NB4 (cell line): ENCODE measurements around the gene PCDHGA12.
A peak's percentile ranks its signal among the peaks of the same experiment; 100 is the strongest.
"Not testable (repeated sequence)": the region's sequence is repeated elsewhere in the genome, so short reads cannot be mapped to it uniquely, and the experiment has no call there.

Source experiments
- DNase-seq: peaks from one replicate; pipeline ENCODE4 v3.0.0; 2010; ENCODE audit warnings: low read depth
- H3K4me3 ChIP-seq: one replicate; pipeline ENCODE4 v1.5.1; 2011; ENCODE audit warnings: mild to moderate bottlenecking, low read depth, low read length, moderate library complexity
- MYC ChIP-seq: IDR thresholded peaks from 2 replicates; pipeline ENCODE4 v1.6.1; 2011; ENCODE audit warnings: low read depth, low read length
- POLR2A ChIP-seq: IDR thresholded peaks from 2 replicates; pipeline ENCODE4 v1.6.1; 2011; ENCODE audit warnings: mild to moderate bottlenecking; ENCODE audit not compliant: insufficient read length; ENCODE audit errors: extremely low read depth
- TF ChIP-seq, protein P1 (sequence below): IDR thresholded peaks from 2 replicates; pipeline ENCODE4 v1.6.1; 2011; ENCODE audit warnings: low read depth, low read length
- TF ChIP-seq, protein P2 (sequence below): IDR thresholded peaks from one replicate; pipeline ENCODE4 v1.5.1; 2012; ENCODE audit warnings: low read depth, low read length

Gene PCDHGA12

DNA sequence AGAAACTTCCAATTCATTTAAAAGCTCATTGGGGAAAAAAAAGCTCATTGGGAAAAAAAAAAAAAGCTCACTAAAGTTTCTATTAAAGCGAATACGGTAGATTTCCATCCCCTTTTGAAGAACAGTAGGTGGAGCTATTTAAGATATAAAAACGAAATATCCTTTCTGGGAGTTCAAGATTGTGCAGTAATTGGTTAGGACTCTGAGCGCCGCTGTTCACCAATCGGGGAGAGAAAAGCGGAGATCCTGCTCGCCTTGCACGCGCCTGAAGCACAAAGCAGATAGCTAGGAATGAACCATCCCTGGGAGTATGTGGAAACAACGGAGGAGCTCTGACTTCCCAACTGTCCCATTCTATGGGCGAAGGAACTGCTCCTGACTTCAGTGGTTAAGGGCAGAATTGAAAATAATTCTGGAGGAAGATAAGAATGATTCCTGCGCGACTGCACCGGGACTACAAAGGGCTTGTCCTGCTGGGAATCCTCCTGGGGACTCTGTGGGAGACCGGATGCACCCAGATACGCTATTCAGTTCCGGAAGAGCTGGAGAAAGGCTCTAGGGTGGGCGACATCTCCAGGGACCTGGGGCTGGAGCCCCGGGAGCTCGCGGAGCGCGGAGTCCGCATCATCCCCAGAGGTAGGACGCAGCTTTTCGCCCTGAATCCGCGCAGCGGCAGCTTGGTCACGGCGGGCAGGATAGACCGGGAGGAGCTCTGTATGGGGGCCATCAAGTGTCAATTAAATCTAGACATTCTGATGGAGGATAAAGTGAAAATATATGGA lies at the start of gene PCDHGA12:
Gene PCDHGA12, plus strand, starts transcription at position 176 of the 782 bp plus-strand sequence. Its CDS starts 253 bp downstream, at position 429.
- DNase-seq = peak; percentile 88
- peak within 1 kb of the TSS; percentile 42 for H3K4me3 ChIP-seq
- TF ChIP-seq, protein P1, sequence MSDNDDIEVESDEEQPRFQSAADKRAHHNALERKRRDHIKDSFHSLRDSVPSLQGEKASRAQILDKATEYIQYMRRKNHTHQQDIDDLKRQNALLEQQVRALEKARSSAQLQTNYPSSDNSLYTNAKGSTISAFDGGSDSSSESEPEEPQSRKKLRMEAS = no peak
- TF ChIP-seq MYC (peak; percentile 48; the same call in 1 of the 2 replicates), POLR2A (no peak)
- TF ChIP-seq, protein P2, sequence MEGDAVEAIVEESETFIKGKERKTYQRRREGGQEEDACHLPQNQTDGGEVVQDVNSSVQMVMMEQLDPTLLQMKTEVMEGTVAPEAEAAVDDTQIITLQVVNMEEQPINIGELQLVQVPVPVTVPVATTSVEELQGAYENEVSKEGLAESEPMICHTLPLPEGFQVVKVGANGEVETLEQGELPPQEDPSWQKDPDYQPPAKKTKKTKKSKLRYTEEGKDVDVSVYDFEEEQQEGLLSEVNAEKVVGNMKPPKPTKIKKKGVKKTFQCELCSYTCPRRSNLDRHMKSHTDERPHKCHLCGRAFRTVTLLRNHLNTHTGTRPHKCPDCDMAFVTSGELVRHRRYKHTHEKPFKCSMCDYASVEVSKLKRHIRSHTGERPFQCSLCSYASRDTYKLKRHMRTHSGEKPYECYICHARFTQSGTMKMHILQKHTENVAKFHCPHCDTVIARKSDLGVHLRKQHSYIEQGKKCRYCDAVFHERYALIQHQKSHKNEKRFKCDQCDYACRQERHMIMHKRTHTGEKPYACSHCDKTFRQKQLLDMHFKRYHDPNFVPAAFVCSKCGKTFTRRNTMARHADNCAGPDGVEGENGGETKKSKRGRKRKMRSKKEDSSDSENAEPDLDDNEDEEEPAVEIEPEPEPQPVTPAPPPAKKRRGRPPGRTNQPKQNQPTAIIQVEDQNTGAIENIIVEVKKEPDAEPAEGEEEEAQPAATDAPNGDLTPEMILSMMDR = peak; percentile 67

DNA sequence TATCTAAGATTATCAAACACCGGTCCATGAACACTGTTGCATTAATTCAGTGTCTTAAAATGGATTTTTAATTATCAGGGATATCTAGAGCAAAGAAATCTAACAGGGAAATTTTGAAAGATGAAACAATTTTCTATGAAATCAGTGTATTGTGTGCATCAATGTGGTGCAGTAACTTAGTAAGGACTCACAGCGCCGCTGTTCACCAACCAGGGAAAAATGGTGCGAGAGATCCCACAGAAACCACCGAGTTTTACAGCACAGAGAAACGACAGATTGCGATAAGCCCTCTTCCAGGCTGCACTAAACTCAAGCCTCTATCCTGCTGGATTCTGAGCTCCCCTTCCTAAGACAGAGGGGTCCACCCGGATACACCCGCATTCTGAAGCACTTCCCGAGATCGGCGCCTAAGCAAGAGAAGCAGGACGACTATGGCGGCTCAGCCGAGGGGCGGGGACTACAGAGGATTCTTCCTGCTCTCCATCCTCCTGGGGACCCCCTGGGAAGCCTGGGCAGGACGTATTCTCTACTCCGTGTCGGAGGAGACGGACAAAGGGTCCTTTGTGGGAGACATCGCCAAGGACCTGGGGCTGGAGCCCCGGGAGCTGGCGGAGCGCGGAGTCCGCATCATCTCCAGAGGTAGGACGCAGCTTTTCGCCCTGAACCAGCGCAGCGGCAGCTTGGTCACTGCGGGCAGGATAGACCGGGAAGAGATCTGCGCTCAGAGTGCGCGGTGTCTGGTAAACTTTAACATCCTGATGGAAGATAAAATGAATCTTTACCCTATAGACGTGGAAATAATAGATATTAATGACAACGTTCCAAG lies 47.6 kb upstream of the PCDHGA12 start, which contains the start of gene PCDHGA7:
Gene PCDHGA7, plus strand, starts transcription at position 274 of the 826 bp plus-strand sequence. Its CDS starts 158 bp downstream, at position 432.
- TF ChIP-seq, protein P2 = peak; percentile 18
- no peak for TF ChIP-seq MYC
- H3K4me3 ChIP-seq = no peak within 1 kb of the TSS
- DNase-seq = peak; percentile 28

DNA sequence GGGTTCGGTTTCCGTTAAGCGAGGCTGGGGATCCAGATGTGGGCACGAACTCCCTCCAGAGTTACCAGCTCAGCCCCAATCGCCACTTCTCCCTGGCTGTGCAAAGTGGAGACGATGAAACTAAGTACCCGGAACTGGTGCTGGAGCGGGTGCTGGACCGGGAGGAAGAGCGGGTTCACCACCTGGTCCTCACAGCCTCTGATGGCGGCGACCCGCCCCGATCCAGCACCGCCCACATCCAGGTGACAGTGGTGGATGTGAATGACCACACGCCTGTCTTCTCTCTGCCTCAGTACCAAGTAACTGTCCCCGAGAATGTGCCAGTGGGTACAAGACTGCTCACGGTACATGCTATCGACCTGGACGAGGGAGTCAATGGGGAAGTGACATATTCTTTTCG lies 47.0 kb upstream of the PCDHGA12 start:
- no peak overlapping the region for H3K4me3 ChIP-seq
- TF ChIP-seq MYC = no peak
- no peak for TF ChIP-seq POLR2A
- TF ChIP-seq, protein P1 = no peak
- TF ChIP-seq, protein P2 = no peak
- DNase-seq = no peak

DNA sequence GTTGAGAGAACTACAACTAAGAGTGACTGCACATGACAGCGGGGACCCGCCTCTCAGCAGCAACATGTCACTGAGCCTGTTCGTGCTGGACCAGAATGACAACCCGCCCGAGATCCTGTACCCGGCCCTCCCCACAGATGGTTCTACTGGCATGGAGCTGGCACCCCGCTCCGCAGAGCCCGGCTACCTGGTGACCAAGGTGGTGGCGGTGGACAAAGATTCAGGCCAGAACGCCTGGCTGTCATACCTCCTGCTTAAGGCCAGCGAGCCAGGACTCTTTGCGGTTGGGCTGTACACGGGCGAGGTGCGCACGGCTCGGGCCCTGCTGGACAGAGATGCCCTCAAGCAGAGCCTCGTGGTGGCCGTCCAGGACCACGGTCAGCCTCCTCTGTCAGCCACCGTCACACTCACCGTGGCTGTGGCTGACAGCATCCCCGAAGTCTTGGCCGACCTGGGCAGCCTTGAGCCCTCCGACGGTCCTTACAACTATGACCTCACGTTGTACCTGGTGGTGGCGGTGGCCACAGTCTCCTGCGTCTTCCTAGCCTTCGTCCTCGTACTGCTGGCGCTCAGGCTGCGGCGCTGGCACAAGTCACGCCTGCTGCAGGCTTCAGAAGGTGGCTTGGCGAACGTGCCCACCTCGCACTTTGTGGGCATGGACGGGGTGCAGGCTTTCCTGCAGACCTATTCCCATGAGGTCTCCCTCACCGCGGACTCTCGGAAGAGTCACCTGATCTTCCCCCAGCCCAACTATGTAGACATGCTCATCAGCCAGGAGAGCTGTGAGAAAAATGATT lies 45.6 kb upstream of the PCDHGA12 start:
- no peak overlapping the region for H3K4me3 ChIP-seq
- TF ChIP-seq, protein P2 = no peak
- TF ChIP-seq, protein P1 = no peak
- no peak for TF ChIP-seq MYC
- no peak for DNase-seq

DNA sequence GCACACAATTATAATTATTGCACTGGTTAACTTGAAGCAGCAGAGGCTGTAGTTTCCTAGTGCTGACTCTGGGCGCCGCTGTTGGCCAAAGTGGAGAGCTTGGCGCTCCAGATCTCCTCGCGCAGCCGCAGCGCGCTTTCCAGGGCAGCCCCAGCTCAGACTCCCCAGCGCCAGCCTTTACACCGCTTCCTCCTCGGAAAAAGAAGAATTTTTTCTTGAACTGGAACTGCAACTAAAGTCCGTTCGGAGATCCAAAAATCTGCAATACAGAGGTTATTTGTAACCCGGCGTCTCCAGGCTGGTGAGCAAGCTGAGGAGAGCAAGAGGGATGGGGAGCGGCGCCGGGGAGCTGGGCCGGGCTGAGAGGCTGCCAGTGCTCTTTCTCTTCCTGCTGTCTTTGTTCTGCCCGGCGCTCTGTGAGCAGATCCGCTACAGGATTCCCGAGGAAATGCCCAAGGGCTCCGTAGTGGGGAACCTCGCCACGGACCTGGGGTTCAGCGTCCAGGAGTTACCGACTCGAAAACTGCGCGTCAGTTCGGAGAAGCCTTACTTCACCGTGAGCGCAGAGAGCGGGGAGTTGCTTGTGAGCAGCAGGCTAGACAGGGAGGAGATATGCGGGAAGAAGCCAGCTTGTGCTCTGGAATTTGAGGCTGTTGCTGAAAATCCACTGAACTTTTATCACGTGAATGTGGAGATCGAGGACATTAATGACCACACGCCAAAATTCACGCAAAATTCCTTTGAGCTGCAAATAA lies 42.6 kb upstream of the PCDHGA12 start, which contains the start of gene PCDHGB4:
Gene PCDHGB4, plus strand, starts transcription at position 142 of the 755 bp plus-strand sequence. Its CDS starts 187 bp downstream, at position 329.
- not testable (repeated sequence) for H3K4me3 ChIP-seq, DNase-seq
